Caco-2 (cell line): ENCODE measurements around the gene PLA2G7. TPM values are rescaled to one million over a fixed set of nuclear protein-coding genes. Genes with fewer than 3 reads are reported as not detected.
"Not testable (repeated sequence)": the region's sequence is repeated elsewhere in the genome, so short reads cannot be mapped to it uniquely, and the experiment has no call there.

Source experiments
- BruUV-seq: library from RNA; stranded (reverse); fragments of 400-500 nt; replicated peaks from 2 replicates; lab custom pipeline; 2021; lab: Mats Ljungman, UMichigan
- CTCF ChIA-PET: fragments of 300-600 bp; sonication (Branson Sonifier 250); formaldehyde crosslinking; loops from one replicate; lab custom pipeline; 2022; ENCODE audit warnings: antibody characterized with exemption; lab: Charles Lee
- POLR2A ChIA-PET: fragments of 300-600 bp; sonication (Branson Sonifier 250); formaldehyde crosslinking; loops from one replicate; lab custom pipeline; 2022; ENCODE audit warnings: antibody characterized with exemption; lab: Charles Lee
- DNase-seq, 2 experiments: peaks; one replicate each; pipeline versions ENCODE4 v3.0.0 to v3.0.0-alpha.2; 2020 to 2022
- H3K27me3 ChIP-seq: replicated peaks from 2 replicates; pipeline ENCODE4 v1.6.0; 2011; ENCODE audit warnings: low read length; ENCODE audit not compliant: control insufficient read depth, insufficient read depth
- H3K36me3 ChIP-seq: 2 replicates; pipeline ENCODE4 v1.5.1; 2011; ENCODE audit warnings: low read length; ENCODE audit not compliant: control insufficient read depth, insufficient read depth
- H3K4me1 ChIP-seq: fragments of 250-450 bp; sonication (Bioruptor Pico); 2 replicates; pipeline ENCODE4 v1.5.1; 2020; ENCODE audit warnings: mild to moderate bottlenecking
- H3K4me3 ChIP-seq: 2 replicates; pipeline ENCODE4 v1.5.1; 2011; ENCODE audit warnings: low read depth, mild to moderate bottlenecking, control low read depth, low read length
- H3K9me3 ChIP-seq: fragments of 250-450 bp; sonication (Bioruptor Pico); 2 replicates; pipeline ENCODE4 v1.5.1; 2020; ENCODE audit warnings: mild to moderate bottlenecking, moderate library complexity
- H3K27ac Mint-ChIP-seq: one replicate; pipeline ENCODE4 v1.8.0; 2022; ENCODE audit warnings: mixed read lengths; ENCODE audit not compliant: unreplicated experiment
- H3K27me3 Mint-ChIP-seq: one replicate; pipeline ENCODE4 v1.8.0; 2022; ENCODE audit warnings: mixed read lengths; ENCODE audit not compliant: insufficient read depth, unreplicated experiment
- H3K36me3 Mint-ChIP-seq: one replicate; pipeline ENCODE4 v1.8.0; 2022; ENCODE audit warnings: mild to moderate bottlenecking, mixed read lengths; ENCODE audit not compliant: insufficient read depth, unreplicated experiment
- H3K4me1 Mint-ChIP-seq: one replicate; pipeline ENCODE4 v1.8.0; 2022; ENCODE audit warnings: low read depth, mixed read lengths; ENCODE audit not compliant: unreplicated experiment
- H3K4me3 Mint-ChIP-seq: one replicate; pipeline ENCODE4 v1.8.0; 2022; ENCODE audit warnings: mild to moderate bottlenecking, moderate library complexity, mixed read lengths; ENCODE audit not compliant: unreplicated experiment
- H3K9me3 Mint-ChIP-seq: one replicate; pipeline ENCODE4 v1.8.0; 2022; ENCODE audit warnings: mixed read lengths; ENCODE audit not compliant: unreplicated experiment
- intact Hi-C: fragments of 100-400 bp; cut with micrococcal nuclease; formaldehyde crosslinking; loops from one replicate; pipeline ENCODE4 v1.10.0; 2022; ENCODE audit not compliant: unreplicated experiment
- total RNA-seq: library from RNA; stranded (reverse); gene quantifications from 2 replicates; pipeline ENCODE4 v1.2.3, GENCODE V29; 2022
- TF ChIP-seq, protein P1 (sequence below), 2 experiments: fragments of 200-600 bp in 1 of 2; IDR thresholded peaks; 1 replicate in 1 of 2; 2 replicates in 1 of 2; pipeline versions ENCODE4 v1.5.1 to v1.8.0; 2011 to 2022; ENCODE audit warnings: antibody characterized with exemption in 1 of 2, control low read depth in 1 of 2, inconsistent platforms in 1 of 2, low read depth in 1 of 2, low read length in 1 of 2, mild to moderate bottlenecking in 1 of 2, moderate library complexity in 1 of 2; ENCODE audit not compliant: insufficient read depth in 1 of 2, severe bottlenecking in 1 of 2, unreplicated experiment in 1 of 2

The PLA2G7 gene
- total RNA-seq, 1 experiment from 2014 or later: 0.32 TPM

DNA sequence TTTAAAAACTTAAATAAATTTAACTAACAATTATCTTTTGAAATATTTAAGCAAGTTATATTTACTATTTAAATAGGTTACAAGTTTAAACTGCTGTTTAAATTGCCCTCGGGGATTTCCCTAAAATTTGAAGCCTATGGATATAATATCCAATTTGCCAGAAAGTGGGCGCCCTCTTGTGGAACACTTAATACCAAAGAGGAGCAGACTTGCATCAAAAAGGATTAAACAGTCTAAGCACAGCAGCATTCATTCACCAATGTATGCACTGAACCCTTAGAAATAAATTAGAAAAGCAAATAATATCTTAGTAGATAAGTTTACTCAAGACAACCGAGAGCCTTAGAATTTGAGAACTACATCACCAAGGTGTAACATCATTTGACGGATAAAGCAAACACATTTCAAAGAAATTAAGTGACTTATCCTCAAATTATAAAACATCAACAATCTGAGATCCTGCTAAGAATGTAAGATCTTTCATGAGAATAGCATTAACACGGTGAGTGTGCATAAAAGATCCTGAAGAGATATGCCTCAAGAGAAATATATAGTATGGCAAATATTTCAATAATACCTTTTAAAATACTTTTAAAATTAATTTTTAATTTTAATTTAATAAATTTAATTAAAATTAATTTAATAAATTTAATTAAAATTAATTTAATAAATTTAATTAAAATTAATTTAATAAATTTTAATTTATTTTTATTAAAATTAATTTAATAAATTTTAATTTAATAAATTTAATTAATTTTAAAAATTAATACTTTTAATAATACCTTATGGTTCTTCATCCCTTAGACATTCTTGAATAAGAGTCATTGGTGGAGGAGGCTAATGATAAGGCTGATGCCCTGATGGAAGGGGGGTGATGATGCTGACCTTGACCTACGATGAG, 46.6 kb upstream of the PLA2G7 start:
- Mint-ChIP-seq H3K27me3 (no peaks in the 10 kb centered on the region), H3K4me1 (peaks cover 7% of the 10 kb centered on the region), H3K36me3 (no peaks in the 10 kb centered on the region), H3K4me3 (no peak overlapping the region), H3K27ac (no peak overlapping the region), H3K9me3 (no peaks in the 10 kb centered on the region)
- H3K4me1 ChIP-seq: no peaks in the 10 kb centered on the region
- DNase-seq: peak; percentile 48 to 68
- H3K36me3 ChIP-seq: no peaks in the 10 kb centered on the region
- TF ChIP-seq, protein P1, sequence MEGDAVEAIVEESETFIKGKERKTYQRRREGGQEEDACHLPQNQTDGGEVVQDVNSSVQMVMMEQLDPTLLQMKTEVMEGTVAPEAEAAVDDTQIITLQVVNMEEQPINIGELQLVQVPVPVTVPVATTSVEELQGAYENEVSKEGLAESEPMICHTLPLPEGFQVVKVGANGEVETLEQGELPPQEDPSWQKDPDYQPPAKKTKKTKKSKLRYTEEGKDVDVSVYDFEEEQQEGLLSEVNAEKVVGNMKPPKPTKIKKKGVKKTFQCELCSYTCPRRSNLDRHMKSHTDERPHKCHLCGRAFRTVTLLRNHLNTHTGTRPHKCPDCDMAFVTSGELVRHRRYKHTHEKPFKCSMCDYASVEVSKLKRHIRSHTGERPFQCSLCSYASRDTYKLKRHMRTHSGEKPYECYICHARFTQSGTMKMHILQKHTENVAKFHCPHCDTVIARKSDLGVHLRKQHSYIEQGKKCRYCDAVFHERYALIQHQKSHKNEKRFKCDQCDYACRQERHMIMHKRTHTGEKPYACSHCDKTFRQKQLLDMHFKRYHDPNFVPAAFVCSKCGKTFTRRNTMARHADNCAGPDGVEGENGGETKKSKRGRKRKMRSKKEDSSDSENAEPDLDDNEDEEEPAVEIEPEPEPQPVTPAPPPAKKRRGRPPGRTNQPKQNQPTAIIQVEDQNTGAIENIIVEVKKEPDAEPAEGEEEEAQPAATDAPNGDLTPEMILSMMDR (IDR thresholded peaks at IDR 0.05; ENCODE audit: insufficient read depth in 1 of 2, low read depth in 1 of 2, low read length in 1 of 2, severe bottlenecking in 1 of 2, unreplicated experiment in 1 of 2): peak; percentile 66 to 67
- POLR2A ChIA-PET: no interaction called here
- intact Hi-C loops: loop anchor here (1.0 to 5.0 kb wide), 3 partner anchors 47 to 362 kb away; partner anchors contain the start of genes CYP39A1 and SLC25A27
- H3K4me3 ChIP-seq: no peak overlapping the region
- H3K9me3 ChIP-seq: no peaks in the 10 kb centered on the region
- H3K27me3 ChIP-seq: no peaks in the 10 kb centered on the region
- CTCF ChIA-PET: no interaction called here
- no TSS peak for BruUV-seq

DNA sequence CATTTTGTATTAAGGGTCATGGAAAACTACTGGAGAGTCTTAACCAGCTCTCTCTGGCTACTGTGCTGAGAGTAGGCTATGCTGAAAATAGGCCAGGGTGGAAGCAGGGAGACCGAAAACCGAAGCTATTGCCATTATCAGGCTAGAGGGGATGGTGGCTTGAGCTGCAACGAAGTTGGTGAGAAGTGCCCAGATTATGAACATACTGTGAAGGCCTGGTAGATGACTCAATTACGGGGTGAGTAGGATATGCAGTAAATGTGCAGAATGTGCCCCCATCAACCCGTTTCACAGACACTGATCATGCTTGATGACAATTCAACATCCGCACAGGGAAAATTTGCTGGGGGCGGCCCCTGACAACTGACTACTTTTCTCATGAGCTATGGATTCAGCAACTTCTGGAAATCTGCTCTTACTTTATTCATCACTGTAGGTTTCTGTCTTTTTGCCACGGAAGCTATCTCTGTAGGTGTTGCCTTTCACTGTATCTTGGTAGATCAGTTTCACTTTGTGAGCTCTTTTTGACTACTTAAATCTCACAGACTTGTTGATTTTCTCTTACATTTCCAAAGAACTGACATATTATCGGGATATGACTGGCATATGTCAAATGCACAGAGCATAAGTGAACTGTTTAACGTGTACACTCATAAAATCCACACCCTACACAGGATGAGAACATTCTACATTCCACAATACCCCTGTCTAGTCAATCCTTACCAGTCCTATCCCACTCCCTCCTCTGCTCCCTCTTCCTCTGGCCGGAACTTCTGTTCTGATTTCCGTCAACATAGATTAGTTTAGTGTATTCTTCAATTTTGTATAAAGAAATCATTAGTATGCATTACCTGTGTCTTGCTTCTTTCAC, 42.5 kb upstream of the PLA2G7 start:
- no peaks in the 10 kb centered on the region for H3K4me1 ChIP-seq
- TF ChIP-seq, protein P1 (IDR thresholded peaks at IDR 0.05; ENCODE audit: insufficient read depth in 1 of 2, low read depth in 1 of 2, low read length in 1 of 2, severe bottlenecking in 1 of 2, unreplicated experiment in 1 of 2): no peak
- H3K4me3 Mint-ChIP-seq: no peak overlapping the region
- H3K4me3 ChIP-seq: no peak overlapping the region
- H3K27me3 ChIP-seq: no peaks in the 10 kb centered on the region
- no peaks in the 10 kb centered on the region for H3K36me3 ChIP-seq
- no peak overlapping the region for H3K27ac Mint-ChIP-seq
- H3K9me3 ChIP-seq: no peaks in the 10 kb centered on the region
- H3K36me3 Mint-ChIP-seq: no peaks in the 10 kb centered on the region
- no peak for DNase-seq
- H3K9me3 Mint-ChIP-seq: peaks cover 10% of the 10 kb centered on the region
- no peaks in the 10 kb centered on the region for H3K27me3 Mint-ChIP-seq
- intact Hi-C loops: no loop called here
- no peaks in the 10 kb centered on the region for H3K4me1 Mint-ChIP-seq
- ChIA-PET CTCF (no interaction called here), POLR2A (no interaction called here)
- BruUV-seq: no TSS peak

DNA sequence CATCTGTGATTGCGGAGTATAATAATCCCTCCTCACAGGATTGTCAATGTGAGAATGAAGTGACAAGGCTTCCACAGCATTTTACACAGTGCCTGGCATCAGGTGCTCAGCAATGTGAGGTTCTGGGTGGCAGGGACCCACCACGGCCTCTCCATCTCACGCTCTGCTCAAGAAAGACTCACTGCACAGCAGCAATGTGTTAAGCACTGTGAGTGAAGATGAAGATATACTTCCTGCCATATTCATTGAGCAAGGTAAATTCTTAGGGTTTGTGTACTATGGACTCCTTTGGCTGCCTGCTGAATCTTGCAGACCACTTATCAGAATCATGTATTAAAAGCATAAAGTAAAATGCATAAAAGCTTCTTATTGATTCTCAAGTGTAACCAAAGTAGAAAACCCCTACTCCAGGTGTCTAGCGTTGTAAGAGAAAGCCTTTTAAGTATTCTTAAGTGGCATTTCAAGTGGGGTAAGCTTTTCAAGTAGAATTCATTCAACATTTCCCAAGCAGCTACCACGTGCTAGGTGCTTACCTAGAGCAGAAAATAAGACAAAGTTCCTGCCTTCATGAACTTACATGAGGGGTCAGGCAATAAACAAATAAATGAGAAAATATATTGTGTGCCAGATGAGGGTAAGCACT, 41.0 kb upstream of the PLA2G7 start:
- Histone ChIP-seq H3K9me3 (no peaks in the 10 kb centered on the region), H3K27me3 (no peaks in the 10 kb centered on the region), H3K4me1 (no peaks in the 10 kb centered on the region), H3K4me3 (no peak overlapping the region), H3K36me3 (no peaks in the 10 kb centered on the region)
- Mint-ChIP-seq H3K27ac (no peak overlapping the region), H3K27me3 (no peaks in the 10 kb centered on the region), H3K36me3 (no peaks in the 10 kb centered on the region), H3K9me3 (peaks cover 10% of the 10 kb centered on the region), H3K4me3 (no peak overlapping the region), H3K4me1 (no peaks in the 10 kb centered on the region)
- BruUV-seq: no TSS peak
- intact Hi-C loops: no loop called here
- no peak for DNase-seq
- TF ChIP-seq, protein P1 (IDR thresholded peaks at IDR 0.05; ENCODE audit: insufficient read depth in 1 of 2, low read depth in 1 of 2, low read length in 1 of 2, severe bottlenecking in 1 of 2, unreplicated experiment in 1 of 2): no peak
- ChIA-PET POLR2A (no interaction called here), CTCF (no interaction called here)

DNA sequence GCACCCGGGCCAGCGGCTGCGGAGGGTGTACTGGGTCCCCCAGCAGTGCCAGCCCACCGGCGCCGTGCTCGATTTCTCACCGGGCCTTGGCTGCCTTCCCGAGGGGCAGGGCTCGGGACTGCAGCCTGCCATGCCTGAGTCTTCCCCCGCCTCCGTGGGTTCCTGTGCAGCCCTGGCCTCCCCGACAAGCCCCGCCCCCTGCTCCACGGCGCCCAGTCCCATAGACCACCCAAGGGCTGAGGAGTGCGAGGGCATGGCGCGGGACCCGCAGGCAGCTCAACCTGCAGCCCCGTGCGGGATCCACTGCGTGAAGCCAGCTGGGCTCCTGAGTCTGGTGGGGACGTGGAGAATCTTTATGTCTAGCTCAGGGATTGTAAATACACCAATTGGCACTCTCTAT, 39.6 kb upstream of the PLA2G7 start:
- H3K27ac Mint-ChIP-seq, CTCF ChIA-PET, H3K4me1 ChIP-seq, POLR2A ChIA-PET, H3K9me3 ChIP-seq, DNase-seq, intact Hi-C loops, H3K4me3 ChIP-seq, H3K27me3 ChIP-seq, H3K4me3 Mint-ChIP-seq, H3K9me3 Mint-ChIP-seq, H3K27me3 Mint-ChIP-seq, BruUV-seq, H3K36me3 ChIP-seq, H3K4me1 Mint-ChIP-seq, H3K36me3 Mint-ChIP-seq: not testable (repeated sequence)
